GM18502 (cell line): ENCODE measurements around the gene LUZP1.
A peak's percentile ranks its signal among the peaks of the same experiment; 100 is the strongest.
"Not testable (repeated sequence)": the region's sequence is repeated elsewhere in the genome, so short reads cannot be mapped to it uniquely, and the experiment has no call there.

Experiments
- ATAC-seq: cut with Tn5 transposase; IDR thresholded peaks from one replicate; pipeline ENCODE4 v1.9.1; 2021; ENCODE audit warnings: mild to moderate bottlenecking; ENCODE audit not compliant: unreplicated experiment, poor library complexity

Gene LUZP1

GRCh38 chr1:23191199-23191598, 22.5 kb upstream of the LUZP1 start:
- no peak for ATAC-seq

- ATAC-seq: not testable (repeated sequence)
Observed at GRCh38 chr1:23188936-23189452, 20.3 kb upstream of the LUZP1 start.

GRCh38 chr1:23188434-23188884, 19.8 kb upstream of the LUZP1 start:
- no peak for ATAC-seq

GRCh38 chr1:23187637-23188036, 19.0 kb upstream of the LUZP1 start:
- ATAC-seq: no peak

- ATAC-seq: no peak
Observed at GRCh38 chr1:23185381-23185780, 16.7 kb upstream of the LUZP1 start.

GRCh38 chr1:23184212-23184934, 15.7 kb upstream of the LUZP1 start:
- ATAC-seq: no peak

GRCh38 chr1:23179862-23180261, 11.2 kb upstream of the LUZP1 start:
- ATAC-seq: no peak

- ATAC-seq: no peak
Observed at GRCh38 chr1:23178950-23179349, 10.3 kb upstream of the LUZP1 start.

- no peak for ATAC-seq
Observed at GRCh38 chr1:23178414-23178813, 9.8 kb upstream of the LUZP1 start.

- ATAC-seq: peak; percentile 65
Observed at GRCh38 chr1:23177438-23178380, 9.1 kb upstream of the LUZP1 start.

- no peak for ATAC-seq
Observed at GRCh38 chr1:23177031-23177430, 8.4 kb upstream of the LUZP1 start.

GRCh38 chr1:23174426-23175110, 5.9 kb upstream of the LUZP1 start:
- no peak for ATAC-seq

GRCh38 chr1:23171181-23171755, 2.6 kb upstream of the LUZP1 start:
- ATAC-seq: no peak

GRCh38 chr1:23169727-23170335, 1.2 kb upstream of the LUZP1 start:
- ATAC-seq: no peak

- no peak for ATAC-seq
Observed at GRCh38 chr1:23169195-23169575, 529 bp upstream of the LUZP1 start.

GRCh38 chr1:23168079-23168444, 594 bp downstream of the LUZP1 start:
- ATAC-seq: no peak

- no peak for ATAC-seq
Observed at GRCh38 chr1:23167353-23168078, 1.1 kb downstream of the LUZP1 start.

- no peak for ATAC-seq
Observed at GRCh38 chr1:23166854-23167253, 1.8 kb downstream of the LUZP1 start.

- ATAC-seq: no peak
Observed at GRCh38 chr1:23163395-23163794, 5.3 kb downstream of the LUZP1 start.
